HG03520 (cell line): ENCODE results near the gene DSN1.

Experiments
- ATAC-seq: cut with Tn5 transposase; IDR thresholded peaks from one replicate; pipeline ENCODE4 v1.9.1; 2021; ENCODE audit warnings: mild to moderate bottlenecking, moderate library complexity; ENCODE audit not compliant: unreplicated experiment

Gene DSN1

GRCh38 chr20:36758276-36758675 is 15.3 kb downstream of the DSN1 start:
- ATAC-seq: no peak

- no peak for ATAC-seq
These were observed 17.1 kb downstream of the DSN1 start for GRCh38 chr20:36756496-36756895.

GRCh38 chr20:36754656-36755222 is 18.8 kb downstream of the DSN1 start:
- ATAC-seq: no peak

GRCh38 chr20:36752582-36752981 is 21.0 kb downstream of the DSN1 start:
- no peak for ATAC-seq

GRCh38 chr20:36745927-36746659 is 27.5 kb downstream of the DSN1 start, which contains the start of gene NDRG3:
TSS of gene NDRG3 (minus strand) at chr20:36746090. CDS start at chr20:36721735, 24,355 bp downstream.
- ATAC-seq: peak; percentile 86

- peak; percentile 33 for ATAC-seq
These were observed 28.2 kb downstream of the DSN1 start for GRCh38 chr20:36745234-36745926.

- no peak for ATAC-seq
These were observed 28.8 kb downstream of the DSN1 start for GRCh38 chr20:36744764-36745191.

GRCh38 chr20:36744243-36744642 is 29.3 kb downstream of the DSN1 start:
- no peak for ATAC-seq

GRCh38 chr20:36742558-36742957 is 31.0 kb downstream of the DSN1 start:
- ATAC-seq: no peak

- no peak for ATAC-seq
These were observed 32.5 kb downstream of the DSN1 start for GRCh38 chr20:36741072-36741471.

GRCh38 chr20:36737183-36737499 is 36.4 kb downstream of the DSN1 start:
- no peak for ATAC-seq

GRCh38 chr20:36736451-36737182 is 36.9 kb downstream of the DSN1 start:
- ATAC-seq: no peak

- no peak for ATAC-seq
These were observed 41.1 kb downstream of the DSN1 start for GRCh38 chr20:36732456-36732855.

GRCh38 chr20:36728986-36729385 is 44.6 kb downstream of the DSN1 start:
- ATAC-seq: no peak

- no peak for ATAC-seq
These were observed 47.4 kb downstream of the DSN1 start for GRCh38 chr20:36726168-36726567.

GRCh38 chr20:36720510-36720909 is 53.1 kb downstream of the DSN1 start:
- no peak for ATAC-seq

- ATAC-seq: no peak
These were observed 55.9 kb downstream of the DSN1 start for GRCh38 chr20:36717657-36718056.

GRCh38 chr20:36717021-36717420 is 56.5 kb downstream of the DSN1 start:
- no peak for ATAC-seq

GRCh38 chr20:36712775-36713174 is 60.8 kb downstream of the DSN1 start:
- no peak for ATAC-seq

GRCh38 chr20:36709126-36709525 is 64.4 kb downstream of the DSN1 start:
- no peak for ATAC-seq

- ATAC-seq: no peak
These were observed 70.0 kb downstream of the DSN1 start for GRCh38 chr20:36703530-36703929.
